ENCODE measurements around the gene ZNF556.

GRCh38 chr19:2846180-2846894, 20.8 kb upstream of the ZNF556 start:
- TF ChIP-seq CTCF (conservative IDR thresholded peaks at IDR 0.05; ENCODE audit: low read depth in 2 of 2) (no peak), POLR2AphosphoS5 (IDR thresholded peaks at IDR 0.05; ENCODE audit: low read depth) (no peak), EZH2 (IDR thresholded peaks at IDR 0.05; ENCODE audit: low read depth, unreplicated experiment) (no peak), REST (IDR thresholded peaks at IDR 0.05; ENCODE audit: unreplicated experiment) (no peak), CREB1 (CRISPR knock-in tag; IDR thresholded peaks at IDR 0.05; ENCODE audit: low read depth) (no peak), EZH2phosphoT487 (IDR thresholded peaks at IDR 0.05; ENCODE audit: unreplicated experiment) (no peak), ZNF331 (CRISPR knock-in tag; IDR thresholded peaks at IDR 0.05; ENCODE audit: low read depth) (no peak), JUNB (IDR thresholded peaks at IDR 0.05; ENCODE audit: unreplicated experiment) (no peak), ETS1 (IDR thresholded peaks at IDR 0.05) (no peak), NANOG (IDR thresholded peaks at IDR 0.05; ENCODE audit: borderline replicate concordance) (no peak), STAT1 (IDR thresholded peaks at IDR 0.05; ENCODE audit: unreplicated experiment) (no peak), ZNF462 (CRISPR knock-in tag; IDR thresholded peaks at IDR 0.05) (no peak), ZNF114 (CRISPR knock-in tag; IDR thresholded peaks at IDR 0.05) (no peak)

All from GM23338 (cell line).